Mucosa of rectum (tissue), 2 donors: ENCODE results near the gene DAO.

Experiments
- H3K27ac ChIP-seq, 2 donors: one replicate each; pipeline ENCODE4 v1.7.0; 2013; ENCODE audit warnings: inconsistent platforms in 2 of 2, low read depth in 2 of 2, low read length in 2 of 2
- H3K27me3 ChIP-seq, 2 donors: one replicate each; pipeline ENCODE4 v1.7.0; 2013; ENCODE audit warnings: low read length in 2 of 2; ENCODE audit not compliant: control insufficient read depth in 2 of 2, insufficient read depth in 2 of 2
- H3K36me3 ChIP-seq, 2 donors: one replicate each; pipeline ENCODE4 v1.7.0; 2013; ENCODE audit warnings: low read length in 2 of 2; ENCODE audit not compliant: control insufficient read depth in 2 of 2, insufficient read depth in 2 of 2
- H3K4me1 ChIP-seq, 2 donors: one replicate each; pipeline ENCODE4 v1.7.0; 2013; ENCODE audit warnings: low read length in 2 of 2, mild to moderate bottlenecking in 1 of 2; ENCODE audit not compliant: control insufficient read depth in 2 of 2, insufficient read depth in 2 of 2
- H3K4me3 ChIP-seq, 2 donors: one replicate each; pipeline ENCODE4 v1.7.0; 2013; ENCODE audit warnings: low read length in 2 of 2
- H3K9ac ChIP-seq, 2 donors: one replicate each; pipeline ENCODE4 v1.7.0; 2013; ENCODE audit warnings: low read length in 2 of 2, low read depth in 1 of 2, mild to moderate bottlenecking in 1 of 2
- H3K9me3 ChIP-seq, 2 donors: one replicate each; pipeline ENCODE4 v1.7.0; 2013; ENCODE audit warnings: low read length in 2 of 2; ENCODE audit not compliant: control insufficient read depth in 2 of 2
- donor health status: healthy.
- donor health status: Normal muscosa, but diverticular disease.

DAO gene

DNA sequence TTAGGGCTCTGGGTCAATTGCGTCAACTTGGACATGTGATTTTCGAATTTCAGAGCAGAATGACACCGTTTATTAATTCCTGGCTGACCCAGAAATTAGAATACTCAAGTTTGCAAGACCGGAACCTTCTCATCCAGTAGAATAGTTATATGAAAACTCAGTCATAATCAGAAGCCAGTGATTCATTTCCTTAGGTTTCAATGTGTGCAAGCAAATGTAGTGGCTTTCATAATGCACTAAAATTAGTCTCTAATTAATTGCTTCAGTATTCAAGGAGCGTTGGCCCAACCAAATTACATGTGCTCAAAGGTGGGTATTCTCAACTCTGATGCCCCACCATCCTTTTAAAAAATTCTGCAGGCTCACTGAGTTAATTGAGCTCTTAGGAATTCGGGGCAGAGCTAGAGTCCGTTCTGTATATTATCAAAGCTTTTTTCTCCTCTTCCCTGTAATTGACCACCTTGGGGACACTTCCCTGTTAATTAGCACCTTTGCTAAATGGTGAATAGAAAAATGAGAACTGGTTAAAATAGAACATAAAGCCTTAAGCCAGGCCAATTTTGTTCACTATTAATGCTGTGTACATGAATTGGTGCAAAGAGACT, 55.4 kb downstream of the DAO start:
- no peaks in the 10 kb centered on the region for H3K9me3 ChIP-seq
- H3K4me3 ChIP-seq = no peak overlapping the region
- no peak overlapping the region for H3K27ac ChIP-seq
- H3K27me3 ChIP-seq = no peaks in the 10 kb centered on the region
- peaks cover 6 to 9% of the 10 kb centered on the region in 2 donors for H3K4me1 ChIP-seq
- H3K9ac ChIP-seq = no peak overlapping the region
- no peaks in the 10 kb centered on the region for H3K36me3 ChIP-seq

GRCh38 chr12:108938247-108938924, 58.5 kb downstream of the DAO start:
- no peaks in the 10 kb centered on the region for H3K9me3 ChIP-seq
- no peak overlapping the region for H3K4me3 ChIP-seq
- H3K27me3 ChIP-seq = no peaks in the 10 kb centered on the region
- no peaks in the 10 kb centered on the region for H3K36me3 ChIP-seq
- peaks cover 6 to 7% of the 10 kb centered on the region in 2 donors for H3K4me1 ChIP-seq
- no peak overlapping the region for H3K27ac ChIP-seq
- no peak overlapping the region for H3K9ac ChIP-seq

- Histone ChIP-seq H3K9ac (no peak overlapping the region), H3K27ac (no peak overlapping the region), H3K4me1 (peaks cover 6 to 7% of the 10 kb centered on the region in 2 donors), H3K27me3 (no peaks in the 10 kb centered on the region), H3K4me3 (no peak overlapping the region), H3K9me3 (no peaks in the 10 kb centered on the region), H3K36me3 (no peaks in the 10 kb centered on the region)
Observed at GRCh38 chr12:108939594-108939993, 59.7 kb downstream of the DAO start.

DNA sequence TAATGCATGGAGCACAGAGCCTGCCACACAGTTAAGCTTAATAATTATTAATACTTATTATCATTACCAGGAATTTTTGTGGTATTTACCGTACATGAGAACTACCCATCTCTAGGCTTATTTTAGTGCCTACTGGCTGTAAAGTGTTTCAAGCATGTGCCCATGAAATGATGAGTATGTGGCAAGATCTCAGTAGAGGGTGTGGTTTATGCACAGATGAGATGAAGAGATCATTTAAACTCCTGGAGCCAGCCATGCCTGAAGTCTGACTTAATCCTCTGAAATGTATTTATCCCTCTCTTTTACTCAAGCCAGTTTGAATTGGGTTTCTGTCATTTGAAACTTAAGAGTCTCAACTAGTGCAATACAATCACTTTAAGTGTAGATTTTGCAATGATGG, 60.2 kb downstream of the DAO start:
- Histone ChIP-seq H3K4me3 (no peak overlapping the region), H3K9me3 (no peaks in the 10 kb centered on the region), H3K27me3 (no peaks in the 10 kb centered on the region), H3K9ac (no peak overlapping the region), H3K36me3 (no peaks in the 10 kb centered on the region), H3K4me1 (peaks cover 6 to 7% of the 10 kb centered on the region in 2 donors), H3K27ac (no peak overlapping the region)

GRCh38 chr12:108947097-108947496, 67.2 kb downstream of the DAO start:
- H3K36me3 ChIP-seq = no peaks in the 10 kb centered on the region
- H3K27me3 ChIP-seq = no peaks in the 10 kb centered on the region
- peaks cover 3 to 5% of the 10 kb centered on the region in 2 donors for H3K4me1 ChIP-seq
- H3K27ac ChIP-seq = no peak overlapping the region
- no peak overlapping the region for H3K4me3 ChIP-seq
- no peak overlapping the region for H3K9ac ChIP-seq
- H3K9me3 ChIP-seq = no peaks in the 10 kb centered on the region

DNA sequence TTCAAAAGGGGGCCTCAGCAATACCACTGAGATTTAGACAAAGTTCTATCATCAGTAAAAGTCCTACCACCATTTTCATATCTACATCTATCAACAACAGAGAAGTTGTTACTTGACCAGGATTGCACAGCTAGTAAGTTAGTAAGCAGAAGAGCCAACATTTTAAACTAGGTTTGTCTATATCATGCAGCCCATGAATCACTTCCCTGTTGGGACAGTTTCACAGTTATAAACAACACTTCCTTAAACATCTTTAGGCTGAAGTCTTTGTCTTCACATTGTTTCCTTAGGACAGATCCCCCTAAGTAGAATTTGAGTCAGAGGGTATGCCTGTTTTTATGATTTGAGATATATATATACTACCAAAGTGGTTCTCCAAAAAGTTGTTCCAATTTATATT, 68.5 kb downstream of the DAO start:
- Histone ChIP-seq H3K4me1 (peaks cover 3 to 5% of the 10 kb centered on the region in 2 donors), H3K27ac (no peak overlapping the region), H3K36me3 (no peaks in the 10 kb centered on the region), H3K27me3 (no peaks in the 10 kb centered on the region), H3K4me3 (no peak overlapping the region), H3K9me3 (no peaks in the 10 kb centered on the region), H3K9ac (no peak overlapping the region)

DNA sequence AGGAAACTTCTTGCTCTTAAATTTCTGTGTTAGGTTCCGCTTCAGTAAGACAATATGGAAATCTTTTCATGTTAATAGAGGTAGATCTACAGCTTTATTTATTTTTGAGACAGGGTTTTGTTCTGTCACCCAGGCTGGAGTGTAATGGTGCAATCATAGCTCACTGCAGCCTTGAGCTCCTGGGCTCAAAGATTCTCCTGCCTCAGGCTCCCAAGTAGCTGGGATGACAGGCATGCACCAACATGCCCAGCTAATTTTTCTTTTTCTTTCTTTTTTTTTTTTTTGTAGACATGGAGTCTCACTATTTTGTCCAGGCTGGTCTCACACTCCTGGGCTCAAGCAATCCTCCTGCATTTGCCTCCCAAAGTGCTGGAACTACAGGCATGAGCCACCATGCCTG, 70.1 kb downstream of the DAO start:
- Histone ChIP-seq H3K4me1 (peaks cover 3 to 5% of the 10 kb centered on the region in 2 donors), H3K9ac (no peak overlapping the region), H3K36me3 (no peaks in the 10 kb centered on the region), H3K9me3 (no peaks in the 10 kb centered on the region), H3K27ac (no peak overlapping the region), H3K27me3 (no peaks in the 10 kb centered on the region), H3K4me3 (no peak overlapping the region)
